ENCODE data around the gene CIB4. TPM values are rescaled to one million over a fixed set of nuclear protein-coding genes. Genes with fewer than 3 reads are reported as not detected.

Gene CIB4
- total RNA-seq, 1 experiment from 2014 or later, result not detected

- TF ChIP-seq CREB1 (CRISPR knock-in tag; IDR thresholded peaks at IDR 0.05) (no peak), FOXP1 (CRISPR knock-in tag; IDR thresholded peaks at IDR 0.05; ENCODE audit: borderline replicate concordance) (no peak)
These were observed 3.3 kb downstream of the CIB4 start (continued) for GRCh38 chr2:26637811-26638310.

DNA sequence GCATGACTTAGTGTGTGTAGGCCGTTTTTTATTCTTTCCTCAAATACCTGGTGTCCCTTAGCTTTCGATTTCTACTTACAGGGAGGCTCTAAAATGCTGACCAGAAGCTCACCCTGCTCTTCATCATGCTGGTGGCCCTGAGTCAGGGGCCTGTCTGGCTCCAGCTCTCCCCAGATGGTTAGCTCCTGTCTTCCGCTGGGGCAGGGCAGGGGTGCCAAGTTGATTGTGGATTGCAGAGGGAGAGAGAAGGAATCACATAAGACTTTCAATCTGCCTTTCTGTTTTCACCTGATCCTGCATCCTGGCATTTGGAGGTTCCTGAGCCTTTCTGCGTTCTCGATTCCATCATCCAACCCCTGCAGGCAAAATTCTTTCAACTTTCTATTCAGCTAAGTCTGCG, 4.2 kb downstream of the CIB4 start:
- ATAC-seq (no peak), DNase-seq (ENCODE audit: low spot score) (no peak)
- Mint-ChIP-seq H3K4me1 (peaks cover 16% of the 10 kb centered on the region), H3K27ac (no peak overlapping the region), H3K4me3 (no peak overlapping the region), H3K36me3 (no peaks in the 10 kb centered on the region), H3K9me3 (no peaks in the 10 kb centered on the region), H3K27me3 (ENCODE audit: low read depth) (no peaks in the 10 kb centered on the region)
- TF ChIP-seq TP53 (CRISPR knock-in tag; IDR thresholded peaks at IDR 0.05), result no peak
- no peak for TF ChIP-seq NR3C1 (CRISPR knock-in tag; conservative IDR thresholded peaks at IDR 0.05; ENCODE audit: low read depth)
- no peak for TF ChIP-seq ZNF425 (CRISPR knock-in tag; conservative IDR thresholded peaks at IDR 0.05)
- TF ChIP-seq ZNF396 (CRISPR knock-in tag; IDR thresholded peaks at IDR 0.05; ENCODE audit: borderline replicate concordance), result no peak
- ChIA-PET CTCF (interaction anchor here (1.1 to 1.3 kb wide), 2 partner anchors 32 to 60 kb away, joined by 3 read pairs; no protein-coding TSS in a partner anchor), POLR2A (no interaction called here)

- no peak for ATAC-seq
- POLR2A ChIA-PET, result no interaction called here
These were observed 5.8 kb downstream of the CIB4 start for GRCh38 chr2:26635401-26635800.

More at GRCh38 chr2:26635401-26635800, 5.8 kb downstream of the CIB4 start:
- Mint-ChIP-seq H3K27ac (no peak overlapping the region), H3K27me3 (ENCODE audit: low read depth) (no peaks in the 10 kb centered on the region), H3K4me3 (no peak overlapping the region), H3K9me3 (no peaks in the 10 kb centered on the region), H3K36me3 (no peaks in the 10 kb centered on the region), H3K4me1 (peaks cover 6% of the 10 kb centered on the region)
- TF ChIP-seq SP1 (CRISPR knock-in tag; conservative IDR thresholded peaks at IDR 0.05), result no peak
- TF ChIP-seq, protein P1, sequence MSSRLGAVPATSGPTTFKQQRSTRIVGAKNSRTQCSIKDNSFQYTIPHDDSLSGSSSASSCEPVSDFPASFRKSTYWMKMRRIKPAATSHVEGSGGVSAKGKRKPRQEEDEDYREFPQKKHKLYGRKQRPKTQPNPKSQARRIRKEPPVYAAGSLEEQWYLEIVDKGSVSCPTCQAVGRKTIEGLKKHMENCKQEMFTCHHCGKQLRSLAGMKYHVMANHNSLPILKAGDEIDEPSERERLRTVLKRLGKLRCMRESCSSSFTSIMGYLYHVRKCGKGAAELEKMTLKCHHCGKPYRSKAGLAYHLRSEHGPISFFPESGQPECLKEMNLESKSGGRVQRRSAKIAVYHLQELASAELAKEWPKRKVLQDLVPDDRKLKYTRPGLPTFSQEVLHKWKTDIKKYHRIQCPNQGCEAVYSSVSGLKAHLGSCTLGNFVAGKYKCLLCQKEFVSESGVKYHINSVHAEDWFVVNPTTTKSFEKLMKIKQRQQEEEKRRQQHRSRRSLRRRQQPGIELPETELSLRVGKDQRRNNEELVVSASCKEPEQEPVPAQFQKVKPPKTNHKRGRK (CRISPR knock-in tag; IDR thresholded peaks at IDR 0.05; ENCODE audit: borderline replicate concordance), result no peak
- TF ChIP-seq, protein P2, sequence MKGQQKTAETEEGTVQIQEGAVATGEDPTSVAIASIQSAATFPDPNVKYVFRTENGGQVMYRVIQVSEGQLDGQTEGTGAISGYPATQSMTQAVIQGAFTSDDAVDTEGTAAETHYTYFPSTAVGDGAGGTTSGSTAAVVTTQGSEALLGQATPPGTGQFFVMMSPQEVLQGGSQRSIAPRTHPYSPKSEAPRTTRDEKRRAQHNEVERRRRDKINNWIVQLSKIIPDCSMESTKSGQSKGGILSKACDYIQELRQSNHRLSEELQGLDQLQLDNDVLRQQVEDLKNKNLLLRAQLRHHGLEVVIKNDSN (CRISPR knock-in tag; IDR thresholded peaks at IDR 0.05), result no peak
- no peak for TF ChIP-seq USF2 (CRISPR knock-in tag; IDR thresholded peaks at IDR 0.05)
- TF ChIP-seq, protein P3, sequence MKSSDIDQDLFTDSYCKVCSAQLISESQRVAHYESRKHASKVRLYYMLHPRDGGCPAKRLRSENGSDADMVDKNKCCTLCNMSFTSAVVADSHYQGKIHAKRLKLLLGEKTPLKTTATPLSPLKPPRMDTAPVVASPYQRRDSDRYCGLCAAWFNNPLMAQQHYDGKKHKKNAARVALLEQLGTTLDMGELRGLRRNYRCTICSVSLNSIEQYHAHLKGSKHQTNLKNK (CRISPR knock-in tag; IDR thresholded peaks at IDR 0.05), result no peak
- no peak for TF ChIP-seq ZNF423 (CRISPR knock-in tag; IDR thresholded peaks at IDR 0.05)
- TF ChIP-seq TEAD4 (CRISPR knock-in tag; IDR thresholded peaks at IDR 0.05), result no peak
- TF ChIP-seq, protein P4, sequence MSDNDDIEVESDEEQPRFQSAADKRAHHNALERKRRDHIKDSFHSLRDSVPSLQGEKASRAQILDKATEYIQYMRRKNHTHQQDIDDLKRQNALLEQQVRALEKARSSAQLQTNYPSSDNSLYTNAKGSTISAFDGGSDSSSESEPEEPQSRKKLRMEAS (CRISPR knock-in tag; IDR thresholded peaks at IDR 0.05), result no peak
- no peak for TF ChIP-seq ELF4 (CRISPR knock-in tag; IDR thresholded peaks at IDR 0.05; ENCODE audit: low read depth)
- no peak for TF ChIP-seq ZNF671 (CRISPR knock-in tag; IDR thresholded peaks at IDR 0.05)
- TF ChIP-seq MYBL2 (CRISPR knock-in tag; IDR thresholded peaks at IDR 0.05), result no peak
- TF ChIP-seq GABPB1 (CRISPR knock-in tag; IDR thresholded peaks at IDR 0.05), result no peak
- no peak for TF ChIP-seq ZNF232 (CRISPR knock-in tag; IDR thresholded peaks at IDR 0.05)
- TF ChIP-seq TEAD1 (CRISPR knock-in tag; IDR thresholded peaks at IDR 0.05), result no peak
- TF ChIP-seq, protein P5, sequence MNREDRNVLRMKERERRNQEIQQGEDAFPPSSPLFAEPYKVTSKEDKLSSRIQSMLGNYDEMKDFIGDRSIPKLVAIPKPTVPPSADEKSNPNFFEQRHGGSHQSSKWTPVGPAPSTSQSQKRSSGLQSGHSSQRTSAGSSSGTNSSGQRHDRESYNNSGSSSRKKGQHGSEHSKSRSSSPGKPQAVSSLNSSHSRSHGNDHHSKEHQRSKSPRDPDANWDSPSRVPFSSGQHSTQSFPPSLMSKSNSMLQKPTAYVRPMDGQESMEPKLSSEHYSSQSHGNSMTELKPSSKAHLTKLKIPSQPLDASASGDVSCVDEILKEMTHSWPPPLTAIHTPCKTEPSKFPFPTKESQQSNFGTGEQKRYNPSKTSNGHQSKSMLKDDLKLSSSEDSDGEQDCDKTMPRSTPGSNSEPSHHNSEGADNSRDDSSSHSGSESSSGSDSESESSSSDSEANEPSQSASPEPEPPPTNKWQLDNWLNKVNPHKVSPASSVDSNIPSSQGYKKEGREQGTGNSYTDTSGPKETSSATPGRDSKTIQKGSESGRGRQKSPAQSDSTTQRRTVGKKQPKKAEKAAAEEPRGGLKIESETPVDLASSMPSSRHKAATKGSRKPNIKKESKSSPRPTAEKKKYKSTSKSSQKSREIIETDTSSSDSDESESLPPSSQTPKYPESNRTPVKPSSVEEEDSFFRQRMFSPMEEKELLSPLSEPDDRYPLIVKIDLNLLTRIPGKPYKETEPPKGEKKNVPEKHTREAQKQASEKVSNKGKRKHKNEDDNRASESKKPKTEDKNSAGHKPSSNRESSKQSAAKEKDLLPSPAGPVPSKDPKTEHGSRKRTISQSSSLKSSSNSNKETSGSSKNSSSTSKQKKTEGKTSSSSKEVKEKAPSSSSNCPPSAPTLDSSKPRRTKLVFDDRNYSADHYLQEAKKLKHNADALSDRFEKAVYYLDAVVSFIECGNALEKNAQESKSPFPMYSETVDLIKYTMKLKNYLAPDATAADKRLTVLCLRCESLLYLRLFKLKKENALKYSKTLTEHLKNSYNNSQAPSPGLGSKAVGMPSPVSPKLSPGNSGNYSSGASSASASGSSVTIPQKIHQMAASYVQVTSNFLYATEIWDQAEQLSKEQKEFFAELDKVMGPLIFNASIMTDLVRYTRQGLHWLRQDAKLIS (CRISPR knock-in tag; IDR thresholded peaks at IDR 0.05; ENCODE audit: borderline replicate concordance), result no peak
- TF ChIP-seq ESRRA (CRISPR knock-in tag; IDR thresholded peaks at IDR 0.05; ENCODE audit: borderline replicate concordance), result no peak
- CTCF ChIA-PET, result no interaction called here
- DNase-seq (ENCODE audit: low spot score), result no peak

Measured in WTC11 (cell line).